BJ (cell line): ENCODE results near the gene ADAMTS17. TPM values are rescaled to one million over a fixed set of nuclear protein-coding genes. Genes with fewer than 3 reads are reported as not detected.

Experiments used
- CTCF ChIA-PET: fragments of 350-600 bp; formaldehyde crosslinking; extraction: SDS; loops from one replicate; lab custom pipeline; 2021; ENCODE audit warnings: antibody characterized with exemption, inconsistent platforms; lab: Yijun Ruan, JAX
- POLR2A ChIA-PET: fragments of 300-600 bp; sonication (Branson Sonifier 250); formaldehyde crosslinking; extraction: SDS; loops from one replicate; lab custom pipeline; 2021; ENCODE audit warnings: antibody characterized with exemption; lab: Charles Lee
- DNase-seq: peaks from one replicate; pipeline ENCODE4 v3.0.0-alpha.2; 2011; ENCODE audit warnings: low read depth
- H3K27me3 ChIP-seq: 2 replicates; pipeline ENCODE4 v1.6.0; 2011; ENCODE audit warnings: low read length; ENCODE audit not compliant: control insufficient read depth, insufficient read depth
- H3K36me3 ChIP-seq: 2 replicates; pipeline ENCODE4 v1.5.1; 2011; ENCODE audit warnings: low read length; ENCODE audit not compliant: control insufficient read depth, insufficient read depth
- H3K4me3 ChIP-seq: 2 replicates; pipeline ENCODE4 v1.5.1; 2011; ENCODE audit warnings: low read depth, mild to moderate bottlenecking, control low read depth, low read length
- polyA minus RNA-seq: library from RNA; depleted of rRNA, polyadenylated mRNA; stranded (reverse); fragments of >200 nt; gene quantifications from 2 replicates; pipeline ENCODE4 v1.2.3, GENCODE V29; 2011; rRNA and poly(A)+ RNA removed
- polyA plus RNA-seq: library from polyadenylated mRNA; depleted of rRNA; stranded (reverse); fragments of >200 nt; gene quantifications from 2 replicates; pipeline ENCODE4 v1.2.3, GENCODE V29; 2011; rRNA removed
- TF ChIP-seq, protein P1 (sequence below): IDR thresholded peaks from 2 replicates; pipeline ENCODE4 v1.5.1; 2011; ENCODE audit warnings: low read depth, mild to moderate bottlenecking, control low read depth, inconsistent platforms, low read length, moderate library complexity; ENCODE audit not compliant: insufficient read depth

The ADAMTS17 gene, protein sequence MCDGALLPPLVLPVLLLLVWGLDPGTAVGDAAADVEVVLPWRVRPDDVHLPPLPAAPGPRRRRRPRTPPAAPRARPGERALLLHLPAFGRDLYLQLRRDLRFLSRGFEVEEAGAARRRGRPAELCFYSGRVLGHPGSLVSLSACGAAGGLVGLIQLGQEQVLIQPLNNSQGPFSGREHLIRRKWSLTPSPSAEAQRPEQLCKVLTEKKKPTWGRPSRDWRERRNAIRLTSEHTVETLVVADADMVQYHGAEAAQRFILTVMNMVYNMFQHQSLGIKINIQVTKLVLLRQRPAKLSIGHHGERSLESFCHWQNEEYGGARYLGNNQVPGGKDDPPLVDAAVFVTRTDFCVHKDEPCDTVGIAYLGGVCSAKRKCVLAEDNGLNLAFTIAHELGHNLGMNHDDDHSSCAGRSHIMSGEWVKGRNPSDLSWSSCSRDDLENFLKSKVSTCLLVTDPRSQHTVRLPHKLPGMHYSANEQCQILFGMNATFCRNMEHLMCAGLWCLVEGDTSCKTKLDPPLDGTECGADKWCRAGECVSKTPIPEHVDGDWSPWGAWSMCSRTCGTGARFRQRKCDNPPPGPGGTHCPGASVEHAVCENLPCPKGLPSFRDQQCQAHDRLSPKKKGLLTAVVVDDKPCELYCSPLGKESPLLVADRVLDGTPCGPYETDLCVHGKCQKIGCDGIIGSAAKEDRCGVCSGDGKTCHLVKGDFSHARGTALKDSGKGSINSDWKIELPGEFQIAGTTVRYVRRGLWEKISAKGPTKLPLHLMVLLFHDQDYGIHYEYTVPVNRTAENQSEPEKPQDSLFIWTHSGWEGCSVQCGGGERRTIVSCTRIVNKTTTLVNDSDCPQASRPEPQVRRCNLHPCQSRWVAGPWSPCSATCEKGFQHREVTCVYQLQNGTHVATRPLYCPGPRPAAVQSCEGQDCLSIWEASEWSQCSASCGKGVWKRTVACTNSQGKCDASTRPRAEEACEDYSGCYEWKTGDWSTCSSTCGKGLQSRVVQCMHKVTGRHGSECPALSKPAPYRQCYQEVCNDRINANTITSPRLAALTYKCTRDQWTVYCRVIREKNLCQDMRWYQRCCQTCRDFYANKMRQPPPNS
- polyA plus RNA-seq (not detected in 2 replicates), polyA minus RNA-seq (not detected in 2 replicates)

DNA sequence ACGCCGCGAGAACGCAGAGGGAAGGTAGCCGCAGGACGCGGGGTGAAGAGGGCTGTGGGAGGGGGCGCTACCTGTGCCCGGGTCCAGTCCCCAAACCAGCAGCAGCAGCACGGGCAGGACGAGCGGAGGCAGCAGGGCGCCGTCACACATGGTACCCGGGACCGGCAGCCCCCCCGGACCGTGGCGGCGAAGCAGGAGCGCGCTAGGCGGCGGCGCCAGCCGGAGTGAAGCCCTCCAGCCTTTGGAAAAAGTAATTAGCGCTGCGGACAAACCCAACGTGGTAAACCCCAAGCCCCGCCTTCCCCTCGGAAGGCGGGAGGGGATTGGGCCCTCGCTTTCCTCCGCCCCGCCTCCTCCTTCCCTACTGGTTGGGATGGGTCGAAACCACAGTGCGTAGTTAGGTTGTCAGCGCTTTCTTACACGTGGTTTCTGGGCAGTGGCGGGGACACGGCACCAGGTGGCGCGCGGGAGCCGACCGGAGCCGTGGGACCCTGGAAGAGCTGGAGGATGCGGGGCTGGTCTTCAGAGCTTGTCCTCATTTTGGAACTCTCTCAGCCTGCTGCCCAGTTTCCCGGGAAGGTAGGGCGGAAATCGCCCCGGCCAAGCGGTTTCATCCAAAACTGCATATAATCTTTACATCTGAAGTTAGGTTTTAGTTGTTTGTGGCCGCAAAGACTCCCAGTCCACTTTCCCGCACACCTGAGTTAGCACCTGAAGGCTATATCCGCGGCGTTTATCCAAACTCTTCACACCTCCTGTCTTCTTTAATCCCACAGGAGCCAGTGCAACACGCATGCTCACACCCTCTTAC, at the start of gene ADAMTS17:
Gene ADAMTS17 (minus strand): TSS at position 226 of the 811 bp plus-strand sequence. CDS start 76 bp downstream, at position 150.
- ChIA-PET CTCF (interaction anchor here (1.0 kb wide), 2 partner anchors 64 to 414 kb away, joined by 3 to 6 read pairs; no protein-coding TSS in a partner anchor), POLR2A (no interaction called here)
- TF ChIP-seq, protein P1, sequence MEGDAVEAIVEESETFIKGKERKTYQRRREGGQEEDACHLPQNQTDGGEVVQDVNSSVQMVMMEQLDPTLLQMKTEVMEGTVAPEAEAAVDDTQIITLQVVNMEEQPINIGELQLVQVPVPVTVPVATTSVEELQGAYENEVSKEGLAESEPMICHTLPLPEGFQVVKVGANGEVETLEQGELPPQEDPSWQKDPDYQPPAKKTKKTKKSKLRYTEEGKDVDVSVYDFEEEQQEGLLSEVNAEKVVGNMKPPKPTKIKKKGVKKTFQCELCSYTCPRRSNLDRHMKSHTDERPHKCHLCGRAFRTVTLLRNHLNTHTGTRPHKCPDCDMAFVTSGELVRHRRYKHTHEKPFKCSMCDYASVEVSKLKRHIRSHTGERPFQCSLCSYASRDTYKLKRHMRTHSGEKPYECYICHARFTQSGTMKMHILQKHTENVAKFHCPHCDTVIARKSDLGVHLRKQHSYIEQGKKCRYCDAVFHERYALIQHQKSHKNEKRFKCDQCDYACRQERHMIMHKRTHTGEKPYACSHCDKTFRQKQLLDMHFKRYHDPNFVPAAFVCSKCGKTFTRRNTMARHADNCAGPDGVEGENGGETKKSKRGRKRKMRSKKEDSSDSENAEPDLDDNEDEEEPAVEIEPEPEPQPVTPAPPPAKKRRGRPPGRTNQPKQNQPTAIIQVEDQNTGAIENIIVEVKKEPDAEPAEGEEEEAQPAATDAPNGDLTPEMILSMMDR = peak; percentile 79
- no peaks in the 10 kb centered on the region for H3K36me3 ChIP-seq
- no peak for DNase-seq
- peaks cover 2% of the 10 kb centered on the region; the same call in 1 of the 2 replicates for H3K27me3 ChIP-seq
- peak within 1 kb of the TSS; percentile 30 for H3K4me3 ChIP-seq

- H3K4me3 ChIP-seq = no peak overlapping the region
- DNase-seq = no peak
- no peaks in the 10 kb centered on the region for H3K27me3 ChIP-seq
- POLR2A ChIA-PET = no interaction called here
- CTCF ChIA-PET = interaction anchor here (2.3 kb wide), 1 partner anchor 36 kb away, joined by 5 read pairs; no protein-coding TSS in a partner anchor
- H3K36me3 ChIP-seq = no peaks in the 10 kb centered on the region
- TF ChIP-seq, protein P1 = no peak
Observed at GRCh38 chr15:100385300-100386050, 43.7 kb upstream of the ADAMTS17 start.

GRCh38 chr15:100384108-100384410, 42.3 kb upstream of the ADAMTS17 start:
- CTCF ChIA-PET = no interaction called here
- H3K27me3 ChIP-seq = no peaks in the 10 kb centered on the region
- no peaks in the 10 kb centered on the region for H3K36me3 ChIP-seq
- DNase-seq = no peak
- TF ChIP-seq, protein P1 = no peak
- no peak overlapping the region for H3K4me3 ChIP-seq
- POLR2A ChIA-PET = no interaction called here

DNA sequence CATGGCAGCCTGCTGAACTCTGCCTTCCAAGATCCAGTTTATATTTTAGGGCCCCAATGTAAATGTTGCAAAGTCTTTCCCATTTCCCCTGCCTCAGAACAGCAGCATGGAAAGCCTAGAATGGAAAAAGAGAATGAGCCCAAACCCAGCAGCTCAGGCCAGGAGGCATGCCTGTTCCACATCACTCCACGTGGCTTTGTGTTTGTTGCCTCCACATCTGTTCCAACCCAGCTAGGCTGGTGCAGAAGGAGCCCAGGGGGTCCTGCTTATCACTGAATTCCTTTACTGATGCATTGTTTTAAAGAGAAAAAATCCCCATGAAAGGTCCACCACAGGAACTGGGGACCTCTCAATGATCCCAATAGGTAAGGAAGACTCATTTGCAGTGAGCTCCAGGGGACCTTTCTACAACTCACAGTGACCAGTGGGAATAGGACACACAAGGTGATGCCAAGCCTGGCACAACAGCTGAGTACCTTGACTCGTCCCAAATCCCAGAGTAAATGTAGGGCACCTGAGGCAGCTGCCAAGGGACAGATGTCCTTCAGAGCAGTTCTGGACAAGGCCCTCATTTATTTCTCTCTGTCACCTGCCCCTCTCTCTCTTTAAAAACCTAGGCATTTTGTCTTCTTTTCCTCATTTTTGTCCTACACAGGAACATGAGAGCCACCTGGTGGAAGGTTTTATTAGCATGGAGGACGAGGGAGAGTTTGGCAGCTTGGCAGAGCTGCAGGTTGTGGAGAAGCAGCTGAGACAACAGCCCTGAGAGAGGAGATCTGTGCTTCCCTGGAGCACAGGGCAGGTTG, 41.7 kb upstream of the ADAMTS17 start:
- POLR2A ChIA-PET = no interaction called here
- TF ChIP-seq, protein P1 = no peak

More for the DNA sequence above, 41.7 kb upstream of the ADAMTS17 start:
- DNase-seq = no peak
- Histone ChIP-seq H3K27me3 (no peaks in the 10 kb centered on the region), H3K36me3 (no peaks in the 10 kb centered on the region), H3K4me3 (no peak overlapping the region)
- CTCF ChIA-PET = no interaction called here
